AG04449 (cell line): ENCODE data around the gene BOLA2B.
"Not testable (repeated sequence)": the region's sequence is repeated elsewhere in the genome, so short reads cannot be mapped to it uniquely, and the experiment has no call there.

ENCODE experiments used
- CTCF ChIA-PET: fragments of 350-600 bp; formaldehyde crosslinking; extraction: SDS; loops from one replicate; lab custom pipeline; 2021; ENCODE audit warnings: antibody characterized with exemption; lab: Yijun Ruan, JAX
- POLR2A ChIA-PET: fragments of 400-600, 350-600 bp; formaldehyde crosslinking; extraction: SDS; loops from one replicate; lab custom pipeline; 2020; ENCODE audit warnings: antibody characterized with exemption, inconsistent platforms; lab: Yijun Ruan, JAX
- DNase-seq: peaks from one replicate; pipeline ENCODE4 v3.0.0-alpha.2; 2010; ENCODE audit warnings: low read depth, low spot score
- H3K4me3 ChIP-seq: 2 replicates; pipeline ENCODE4 v1.5.1; 2011; ENCODE audit warnings: low read depth, mild to moderate bottlenecking, control low read depth, low read length
- TF ChIP-seq, protein P1 (sequence below): IDR thresholded peaks from one replicate; pipeline ENCODE4 v1.5.1; 2011; ENCODE audit warnings: mild to moderate bottlenecking, moderate library complexity, low read length, control low read depth, inconsistent platforms; ENCODE audit not compliant: insufficient read depth; ENCODE audit errors: missing control alignments

The BOLA2B gene

DNA sequence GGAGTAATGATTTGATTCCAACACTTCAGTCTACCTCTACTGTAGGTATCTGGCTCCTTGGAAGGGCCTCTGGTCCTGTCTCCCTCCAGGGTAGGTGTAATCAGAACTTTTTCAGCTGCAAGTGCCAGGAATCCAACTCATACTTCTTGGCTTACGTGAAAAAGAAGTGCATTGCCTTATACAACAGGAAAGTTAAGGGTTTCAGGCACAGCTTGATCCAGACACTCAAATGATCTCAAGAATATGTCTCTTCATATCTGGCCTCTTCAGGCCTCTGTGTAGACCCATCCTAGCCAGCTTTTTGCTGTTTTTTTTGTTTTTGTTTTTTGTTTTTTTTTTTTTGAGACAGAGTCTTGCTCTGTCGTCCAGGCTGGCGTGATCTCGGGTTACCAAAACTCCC lies 14.3 kb downstream of the BOLA2B start:
- no peak for DNase-seq
- ChIA-PET CTCF (interaction anchor here (0.8 kb wide), 1 partner anchor 9 kb away, joined by 3 read pairs; no protein-coding TSS in a partner anchor), POLR2A (no interaction called here)
- no peak overlapping the region for H3K4me3 ChIP-seq
- TF ChIP-seq, protein P1, sequence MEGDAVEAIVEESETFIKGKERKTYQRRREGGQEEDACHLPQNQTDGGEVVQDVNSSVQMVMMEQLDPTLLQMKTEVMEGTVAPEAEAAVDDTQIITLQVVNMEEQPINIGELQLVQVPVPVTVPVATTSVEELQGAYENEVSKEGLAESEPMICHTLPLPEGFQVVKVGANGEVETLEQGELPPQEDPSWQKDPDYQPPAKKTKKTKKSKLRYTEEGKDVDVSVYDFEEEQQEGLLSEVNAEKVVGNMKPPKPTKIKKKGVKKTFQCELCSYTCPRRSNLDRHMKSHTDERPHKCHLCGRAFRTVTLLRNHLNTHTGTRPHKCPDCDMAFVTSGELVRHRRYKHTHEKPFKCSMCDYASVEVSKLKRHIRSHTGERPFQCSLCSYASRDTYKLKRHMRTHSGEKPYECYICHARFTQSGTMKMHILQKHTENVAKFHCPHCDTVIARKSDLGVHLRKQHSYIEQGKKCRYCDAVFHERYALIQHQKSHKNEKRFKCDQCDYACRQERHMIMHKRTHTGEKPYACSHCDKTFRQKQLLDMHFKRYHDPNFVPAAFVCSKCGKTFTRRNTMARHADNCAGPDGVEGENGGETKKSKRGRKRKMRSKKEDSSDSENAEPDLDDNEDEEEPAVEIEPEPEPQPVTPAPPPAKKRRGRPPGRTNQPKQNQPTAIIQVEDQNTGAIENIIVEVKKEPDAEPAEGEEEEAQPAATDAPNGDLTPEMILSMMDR, result no peak

DNA sequence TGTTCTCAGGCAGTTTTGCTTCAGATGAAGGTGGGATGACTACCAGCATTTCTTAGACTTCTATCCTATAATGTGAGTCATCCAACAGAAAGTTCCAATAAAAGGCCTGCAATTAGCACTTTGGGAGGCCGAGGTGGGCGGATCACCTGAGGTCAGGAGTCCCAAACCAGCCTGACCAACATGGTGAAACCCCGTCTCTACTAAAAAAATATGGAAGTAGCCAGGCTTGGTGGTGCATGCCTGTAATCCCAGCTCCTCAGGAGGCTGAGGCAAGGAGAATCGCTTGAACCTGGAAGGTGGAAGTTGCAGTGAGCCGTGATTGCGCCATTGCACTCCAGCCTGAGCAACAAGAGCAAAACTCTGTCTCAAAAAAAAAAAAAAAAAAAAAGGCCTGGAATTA lies 16.6 kb downstream of the BOLA2B start:
- POLR2A ChIA-PET, result not testable (repeated sequence)
- CTCF ChIA-PET, result interaction anchor here (1.2 kb wide), 1 partner anchor 11 kb away, joined by 4 read pairs; no protein-coding TSS in a partner anchor

DNA sequence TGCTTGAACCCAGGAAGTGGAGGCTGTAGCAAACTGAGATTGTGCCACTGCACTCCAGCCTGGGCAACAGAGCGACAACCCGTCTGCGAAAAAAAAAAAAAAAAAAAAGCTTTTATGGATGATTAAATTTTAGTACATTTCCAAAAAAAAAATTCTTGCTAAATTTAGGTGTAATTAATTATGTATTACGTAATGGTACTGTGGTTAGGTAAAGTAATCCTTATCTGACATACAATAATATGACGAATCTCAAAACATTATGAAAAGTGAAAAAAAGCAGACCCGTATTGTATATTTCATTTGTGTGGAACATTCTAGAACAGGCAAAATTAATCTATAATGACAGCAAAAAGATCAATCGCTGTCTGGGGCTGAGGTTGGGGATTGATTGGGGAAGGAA lies 20.4 kb downstream of the BOLA2B start:
- TF ChIP-seq, protein P1, result no peak
- no peak overlapping the region for H3K4me3 ChIP-seq
- ChIA-PET POLR2A (no interaction called here), CTCF (no interaction called here)
- DNase-seq, result no peak

More for the DNA sequence above, 16.6 kb downstream of the BOLA2B start:
- not testable (repeated sequence) for H3K4me3 ChIP-seq, DNase-seq

DNA sequence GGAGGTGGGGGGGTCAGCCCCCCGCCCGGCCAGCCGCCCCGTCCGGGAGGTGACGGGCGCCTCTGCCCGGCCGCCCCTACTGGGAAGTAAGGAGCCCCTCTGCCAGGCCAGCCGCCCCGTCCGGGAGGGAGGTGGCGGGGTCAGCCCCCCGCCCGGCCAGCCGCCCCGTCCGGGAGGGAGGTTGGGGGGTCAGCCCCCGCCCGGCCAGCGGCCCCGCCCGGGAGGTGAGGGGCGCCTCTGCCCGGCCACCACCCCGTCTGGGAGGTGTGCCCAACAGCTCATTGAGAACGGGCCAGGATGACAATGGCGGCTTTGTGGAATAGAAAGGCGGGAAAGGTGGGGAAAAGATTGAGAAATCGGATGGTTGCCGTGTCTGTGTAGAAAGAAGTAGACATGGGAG lies 23.3 kb downstream of the BOLA2B start:
- POLR2A ChIA-PET, CTCF ChIA-PET, H3K4me3 ChIP-seq, DNase-seq: not testable (repeated sequence)

DNA sequence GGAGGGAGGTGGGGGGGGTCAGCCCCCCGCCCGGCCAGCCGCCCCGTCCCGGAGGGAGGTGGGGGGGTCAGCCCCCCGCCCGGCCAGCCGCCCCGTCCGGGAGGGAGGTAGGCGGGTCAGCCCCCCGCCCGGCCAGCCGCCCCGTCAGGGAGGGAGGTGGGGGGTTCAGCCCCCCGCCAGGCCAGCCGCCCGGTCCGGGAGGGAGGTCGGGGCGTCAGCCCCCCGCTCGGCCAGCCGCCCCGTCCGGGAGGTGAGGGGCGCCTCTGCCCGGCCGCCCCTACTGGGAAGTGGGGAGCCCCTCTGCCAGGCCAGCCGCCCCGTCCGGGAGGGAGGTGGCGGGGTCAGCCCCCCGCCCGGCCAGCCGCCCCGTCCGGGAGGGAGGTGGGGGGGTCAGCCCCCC lies 24.1 kb downstream of the BOLA2B start:
- DNase-seq, POLR2A ChIA-PET, H3K4me3 ChIP-seq, CTCF ChIA-PET: not testable (repeated sequence)

DNA sequence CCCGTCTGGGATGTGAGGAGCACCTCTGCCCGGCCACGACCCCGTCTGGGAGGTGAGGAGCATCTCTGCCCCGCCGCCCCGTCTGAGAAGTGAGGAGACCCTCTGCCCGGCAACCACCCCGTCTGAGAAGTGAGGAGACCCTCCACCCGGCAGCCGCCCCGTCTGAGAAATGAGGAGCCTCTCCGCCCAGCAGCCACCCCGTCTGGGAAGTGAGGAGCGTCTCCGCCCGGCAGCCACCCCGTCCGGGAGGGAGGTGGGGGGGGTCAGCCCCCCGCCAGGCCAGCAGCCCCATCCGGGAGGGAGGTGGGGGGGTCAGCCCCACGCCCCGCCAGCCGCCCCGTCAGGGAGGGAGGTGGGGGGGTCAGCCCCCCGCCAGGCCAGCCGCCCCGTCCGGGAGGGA lies 24.7 kb downstream of the BOLA2B start:
- CTCF ChIA-PET, result not testable (repeated sequence)

DNA sequence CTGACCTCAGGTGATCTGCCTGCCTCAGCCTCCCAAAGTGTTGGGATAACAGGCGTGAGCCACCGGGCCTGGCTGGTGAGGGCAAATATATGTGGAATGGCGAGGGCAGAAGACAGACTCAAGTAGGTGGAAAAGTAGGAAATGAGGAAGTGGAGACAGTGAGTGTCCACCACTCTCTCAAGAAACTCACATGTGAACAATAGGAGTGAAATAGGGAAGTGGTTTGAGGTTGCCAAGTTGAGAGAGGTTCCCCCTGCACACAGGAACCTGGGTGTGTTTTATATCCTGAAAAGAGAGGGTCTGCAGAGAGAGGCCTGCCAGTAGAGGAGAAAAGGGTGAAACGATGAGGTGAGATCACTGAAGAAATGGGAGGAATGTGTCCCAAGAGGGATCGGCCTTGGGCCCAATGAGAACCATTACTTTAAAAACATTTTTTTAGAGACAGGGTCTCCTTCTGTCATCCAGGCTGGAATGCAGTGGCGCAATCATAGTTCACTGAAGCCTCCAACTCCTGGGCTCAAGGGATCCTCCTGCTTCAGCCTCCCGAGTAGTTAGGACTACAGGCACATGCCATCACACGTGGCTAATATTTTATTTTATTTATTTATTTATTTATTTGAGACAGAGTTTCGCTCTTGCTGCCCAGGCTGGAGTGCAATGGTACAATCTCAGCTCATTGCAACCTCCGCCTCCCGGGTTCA lies 27.1 kb downstream of the BOLA2B start:
- TF ChIP-seq, protein P1, result no peak
- CTCF ChIA-PET, result no interaction called here
- H3K4me3 ChIP-seq, result no peak overlapping the region
- DNase-seq, result no peak
- POLR2A ChIA-PET, result no interaction called here

More for the DNA sequence above, 24.7 kb downstream of the BOLA2B start:
- DNase-seq, POLR2A ChIA-PET, H3K4me3 ChIP-seq: not testable (repeated sequence)

DNA sequence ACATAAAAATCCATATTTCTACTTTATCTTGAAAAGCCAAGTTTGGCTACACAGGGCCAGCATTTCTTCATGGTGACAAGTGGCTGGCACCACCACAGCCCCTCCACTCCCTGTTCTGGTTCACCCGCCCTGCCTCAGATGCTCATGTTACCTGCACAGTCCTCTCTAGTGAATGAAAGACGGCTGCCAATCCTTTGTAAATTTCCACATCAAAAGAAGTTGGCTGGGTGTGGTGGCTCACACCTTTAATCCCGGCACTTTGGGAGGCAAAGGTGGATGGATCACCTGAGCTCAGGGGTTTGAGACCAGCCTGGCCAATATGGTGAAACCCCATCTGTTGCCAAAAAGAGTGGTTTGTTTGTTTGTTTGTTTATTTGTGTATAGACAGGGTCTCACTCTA lies 29.9 kb downstream of the BOLA2B start:
- CTCF ChIA-PET, result no interaction called here
- POLR2A ChIA-PET, result no interaction called here
- H3K4me3 ChIP-seq, result no peak overlapping the region
- TF ChIP-seq, protein P1, result no peak
- DNase-seq, result no peak
